G401.6 (cell line): ENCODE data around the gene NAP1L4.

ENCODE experiments used
- FAIRE-seq: peaks from 2 replicates; lab custom pipeline; 2012; peaks lifted over from hg19 to GRCh38; lab: Jason Lieb, UNC

NAP1L4 gene

GRCh38 chr11:2992997-2993325, 832 bp upstream of the NAP1L4 start:
- FAIRE-seq, result no peak

GRCh38 chr11:2991452-2992233, 486 bp downstream of the NAP1L4 start:
- no peak for FAIRE-seq

GRCh38 chr11:2990617-2991451, 1.3 kb downstream of the NAP1L4 start:
- no peak for FAIRE-seq

- no peak for FAIRE-seq
Measured at GRCh38 chr11:2989551-2989950, 2.6 kb downstream of the NAP1L4 start.

GRCh38 chr11:2989006-2989405, 3.1 kb downstream of the NAP1L4 start:
- FAIRE-seq, result no peak

- FAIRE-seq, result no peak
Measured at GRCh38 chr11:2987881-2988861, 4.0 kb downstream of the NAP1L4 start.

- no peak for FAIRE-seq
Measured at GRCh38 chr11:2983908-2984307, 8.2 kb downstream of the NAP1L4 start.

GRCh38 chr11:2982214-2982613, 9.9 kb downstream of the NAP1L4 start:
- FAIRE-seq, result no peak

GRCh38 chr11:2981130-2981529, 11.0 kb downstream of the NAP1L4 start:
- no peak for FAIRE-seq

- no peak for FAIRE-seq
Measured at GRCh38 chr11:2980168-2980840, 11.8 kb downstream of the NAP1L4 start.

- FAIRE-seq, result no peak
Measured at GRCh38 chr11:2977113-2977512, 15.0 kb downstream of the NAP1L4 start.

- FAIRE-seq, result no peak
Measured at GRCh38 chr11:2976294-2977063, 15.7 kb downstream of the NAP1L4 start.

- FAIRE-seq, result no peak
Measured at GRCh38 chr11:2975594-2975993, 16.5 kb downstream of the NAP1L4 start.

- FAIRE-seq, result no peak
Measured at GRCh38 chr11:2974272-2974671, 17.9 kb downstream of the NAP1L4 start.

- no peak for FAIRE-seq
Measured at GRCh38 chr11:2968341-2968900, 23.7 kb downstream of the NAP1L4 start.

- FAIRE-seq, result no peak
Measured at GRCh38 chr11:2964782-2965181, 27.3 kb downstream of the NAP1L4 start.

GRCh38 chr11:2963761-2964160, 28.4 kb downstream of the NAP1L4 start:
- no peak for FAIRE-seq

GRCh38 chr11:2963112-2963754, 28.9 kb downstream of the NAP1L4 start:
- FAIRE-seq, result no peak

GRCh38 chr11:2961080-2961479, 31.0 kb downstream of the NAP1L4 start:
- FAIRE-seq, result no peak

- no peak for FAIRE-seq
Measured at GRCh38 chr11:2960139-2960538, 32.0 kb downstream of the NAP1L4 start.
